DLD1 (cell line): ENCODE measurements around the gene CHST2.
"Not testable (repeated sequence)": the region's sequence is repeated elsewhere in the genome, so short reads cannot be mapped to it uniquely, and the experiment has no call there.

Experiments used
- in situ Hi-C: cut with HindIII; loops from 2 replicates; pipeline ENCODE4 v1.10.0; 2017; ENCODE audit warnings: low sequenced_read_pairs

Gene CHST2

DNA sequence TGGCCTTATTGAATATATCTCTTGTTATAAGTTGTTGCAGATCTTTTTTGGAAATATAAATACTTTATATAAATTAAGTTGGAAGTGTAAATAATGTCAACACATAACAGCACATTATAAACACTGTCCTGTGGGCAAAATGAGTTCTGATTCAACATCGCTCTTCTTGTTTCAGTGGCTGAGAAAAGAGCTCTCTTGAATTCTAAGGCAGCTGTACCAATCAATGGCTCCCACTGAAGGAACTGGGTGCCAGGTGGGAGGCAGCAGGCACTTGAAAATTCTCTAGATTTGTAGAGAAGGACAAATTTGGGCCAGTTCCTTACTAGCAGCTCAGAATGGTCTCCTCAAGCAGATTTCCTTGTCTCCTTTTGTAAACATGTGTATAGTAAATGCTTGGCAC is 45.6 kb downstream of the CHST2 start:
- in situ Hi-C loops: no loop called here

DNA sequence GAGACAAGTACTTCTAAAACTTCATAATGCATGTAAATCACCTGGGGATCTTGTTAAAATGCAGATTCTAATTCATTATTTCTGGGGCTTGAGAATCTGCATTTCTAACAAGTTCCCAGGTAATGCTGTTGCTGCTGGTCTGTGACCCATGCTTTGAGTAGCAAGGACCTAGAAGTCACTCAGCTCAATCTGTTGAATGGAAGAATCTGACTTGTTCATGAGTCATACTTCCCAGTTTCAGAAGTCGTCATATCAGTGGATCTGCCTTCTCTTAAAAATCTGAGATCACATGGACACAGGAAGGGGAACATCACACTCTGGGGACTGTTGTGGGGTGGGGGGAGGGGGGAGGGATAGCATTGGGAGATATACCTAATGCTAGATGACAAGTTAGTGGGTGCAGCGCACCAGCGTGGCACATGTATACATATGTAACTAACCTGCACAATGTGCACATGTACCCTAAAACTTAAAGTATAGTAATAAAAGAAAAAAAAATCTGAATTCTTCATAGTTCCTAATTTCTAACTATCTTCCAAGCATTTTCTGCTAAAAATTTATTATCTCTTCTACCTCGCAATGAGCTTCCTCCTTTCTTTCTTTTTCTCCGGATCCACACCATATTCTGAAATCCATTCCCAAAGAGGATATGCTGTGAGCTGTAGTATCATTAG is 46.2 kb downstream of the CHST2 start:
- in situ Hi-C loops: not testable (repeated sequence)

DNA sequence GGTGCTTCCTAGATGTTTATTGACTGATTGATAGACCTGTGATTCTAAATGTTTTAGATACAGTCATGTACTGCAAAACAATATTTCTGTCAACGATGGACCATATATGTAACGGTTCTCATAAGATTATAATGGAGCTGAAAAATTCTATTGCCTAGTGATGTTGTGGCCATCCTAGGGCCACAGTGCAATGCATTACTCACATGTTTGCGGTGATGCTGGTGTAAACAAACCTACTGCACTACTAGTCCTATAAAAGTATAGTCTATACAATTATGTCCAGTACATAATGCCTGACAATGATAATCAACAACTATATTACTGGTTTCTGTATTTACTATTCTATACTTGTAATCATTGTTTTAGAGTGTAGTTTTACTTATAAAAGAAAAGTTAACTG is 46.8 kb downstream of the CHST2 start:
- in situ Hi-C loops: no loop called here

- in situ Hi-C loops: no loop called here
These were observed 48.6 kb downstream of the CHST2 start for GRCh38 chr3:143167969-143168854.

GRCh38 chr3:143168855-143169192 is 49.3 kb downstream of the CHST2 start:
- in situ Hi-C loops: no loop called here

DNA sequence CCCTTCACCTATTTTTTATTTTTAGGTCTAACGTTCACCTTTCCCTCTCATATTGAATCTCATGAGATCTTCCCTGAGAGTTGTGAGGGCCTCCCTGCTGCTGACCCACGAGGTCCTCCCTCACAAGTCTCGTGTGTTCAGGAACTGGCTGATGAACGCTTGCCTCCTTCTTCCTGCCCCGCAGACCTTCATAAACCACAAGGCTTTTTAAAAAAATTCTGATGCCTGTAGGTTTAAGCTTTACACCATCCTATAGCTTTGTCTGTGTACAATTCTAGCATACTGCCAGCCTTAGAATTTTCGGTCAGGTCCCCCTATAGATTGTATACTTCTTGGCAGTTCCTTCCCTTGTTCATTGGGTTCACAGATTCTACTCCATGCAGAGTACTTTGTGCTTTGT is 50.5 kb downstream of the CHST2 start:
- in situ Hi-C loops: no loop called here

- in situ Hi-C loops: no loop called here
These were observed 51.1 kb downstream of the CHST2 start for GRCh38 chr3:143170676-143171075.

DNA sequence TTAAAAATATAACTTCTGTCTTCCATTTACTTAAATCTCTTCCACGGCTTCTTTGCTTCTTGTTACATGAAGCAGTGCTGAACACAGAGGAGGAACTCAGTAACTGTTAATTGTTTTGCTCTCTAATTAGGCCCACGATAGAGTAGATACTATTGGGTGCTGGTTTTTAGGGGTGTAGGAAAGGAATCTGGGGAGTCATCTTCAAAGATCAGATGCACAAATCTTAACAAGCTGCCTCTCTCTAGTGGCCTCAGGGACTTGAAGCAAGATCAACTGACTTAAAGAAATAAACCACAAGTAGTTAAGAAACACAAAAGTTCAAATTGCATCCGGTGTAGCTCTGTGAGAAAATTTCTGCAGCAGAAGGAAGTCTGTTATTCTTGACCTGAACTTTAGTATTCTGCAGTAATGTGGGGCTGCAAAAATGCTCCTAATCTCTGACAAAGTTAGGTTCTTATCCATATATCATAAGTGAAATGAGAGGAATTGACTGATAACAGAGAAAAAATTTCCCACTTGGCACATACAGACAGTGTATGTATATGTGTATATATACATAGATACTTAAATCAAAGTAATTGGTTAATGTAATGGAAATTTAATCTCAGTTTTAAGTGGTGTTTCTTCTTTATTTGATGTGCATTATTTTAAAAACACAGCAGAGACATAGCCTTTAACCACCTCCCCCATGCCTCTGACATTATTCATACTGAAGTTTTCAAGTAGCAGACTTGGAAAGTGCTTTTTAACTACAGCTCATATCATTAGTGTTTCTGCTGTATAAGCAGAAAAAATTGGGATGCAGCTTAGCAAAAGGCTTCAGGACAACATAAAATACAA is 51.8 kb downstream of the CHST2 start:
- in situ Hi-C loops: no loop called here

GRCh38 chr3:143172062-143172794 is 52.7 kb downstream of the CHST2 start:
- in situ Hi-C loops: no loop called here

DNA sequence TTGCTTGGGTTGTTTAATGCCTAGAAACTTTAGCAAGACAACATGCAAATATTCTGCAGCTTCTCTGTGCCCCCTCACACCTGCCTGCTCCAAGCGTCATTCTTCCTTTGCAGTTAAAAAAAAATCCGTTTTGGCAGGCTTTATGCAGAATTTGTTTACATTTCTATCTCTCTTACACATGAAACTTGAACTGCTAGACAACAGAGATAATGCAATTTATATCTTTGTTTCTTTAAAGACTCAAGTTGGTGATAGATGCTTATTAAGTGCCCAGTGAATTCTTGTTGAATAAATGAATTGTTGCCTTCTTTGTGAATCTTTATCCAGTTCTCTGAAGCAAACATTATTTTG is 53.2 kb downstream of the CHST2 start:
- in situ Hi-C loops: no loop called here

DNA sequence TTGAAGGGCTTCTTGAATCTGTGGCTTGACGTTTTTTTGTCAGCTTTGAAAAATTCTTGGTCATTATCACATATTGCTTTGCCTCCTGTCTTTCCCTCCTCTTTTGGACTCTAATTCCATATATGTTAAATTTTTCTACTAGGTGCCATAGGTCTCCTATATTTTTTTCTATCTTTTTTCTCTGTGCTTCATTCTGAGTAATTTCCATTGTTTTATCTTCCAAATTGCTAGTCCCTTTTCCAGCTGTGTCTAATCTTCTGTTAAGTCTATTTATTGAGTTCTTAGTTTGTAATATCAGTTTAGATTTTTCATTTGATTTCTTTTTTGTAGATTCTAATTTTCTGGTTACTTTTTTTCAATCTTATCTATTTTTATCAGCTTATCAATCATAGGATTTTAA is 53.7 kb downstream of the CHST2 start:
- in situ Hi-C loops: no loop called here
